RPMI7951 (cell line): ENCODE data around the gene NUDT22. TPM values are rescaled to one million over a fixed set of nuclear protein-coding genes. Genes with fewer than 3 reads are reported as not detected.
A peak's percentile ranks its signal among the peaks of the same experiment; 100 is the strongest.

Experiments used
- DNase-seq: peaks from one replicate; pipeline ENCODE4 v3.0.0-alpha.2; 2012; ENCODE audit warnings: low read depth
- total RNA-seq: library from RNA; depleted of rRNA; stranded (reverse); fragments of >200 nt; shearing (Covaris generic); gene quantifications from 2 replicates; pipeline ENCODE4 v1.2.3, GENCODE V29; 2014; rRNA removed

NUDT22 gene
- total RNA-seq, 1 experiment from 2014 or later: 59.7 TPM

DNA sequence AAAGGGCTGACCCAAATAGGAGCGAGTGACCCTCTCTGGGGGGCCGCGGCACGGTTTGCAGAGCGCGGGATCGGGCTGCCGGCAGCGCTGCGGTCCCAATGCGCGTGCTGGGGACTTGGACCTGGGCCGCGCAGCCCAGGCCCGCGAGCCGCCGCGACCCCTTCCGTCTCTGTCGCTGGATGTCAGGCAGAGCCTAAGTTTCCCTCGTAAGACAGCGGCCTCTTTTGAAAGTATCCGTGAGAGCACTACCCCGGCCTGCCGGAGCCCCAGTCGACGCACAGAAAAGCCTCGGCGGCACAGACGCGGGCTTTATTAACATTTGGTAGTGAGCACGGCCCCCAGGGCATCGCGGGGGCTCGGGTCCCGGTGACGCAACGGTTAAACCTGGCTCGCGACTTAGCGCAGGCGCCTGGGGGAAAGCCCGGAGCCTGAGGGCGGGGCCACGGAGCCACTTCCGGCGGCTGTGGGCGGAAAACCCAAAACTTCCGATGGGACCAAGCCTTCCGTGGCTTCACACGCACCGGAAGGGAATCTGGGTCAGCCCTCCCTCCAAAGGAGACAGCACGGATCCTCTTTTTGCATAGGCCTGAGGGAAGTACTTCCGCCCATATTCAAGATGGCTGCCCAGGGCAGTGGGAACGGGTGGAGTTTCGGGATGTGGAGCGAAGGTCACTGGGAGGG, 43.6 kb downstream of the NUDT22 start:
- peak; percentile 100 for DNase-seq

DNA sequence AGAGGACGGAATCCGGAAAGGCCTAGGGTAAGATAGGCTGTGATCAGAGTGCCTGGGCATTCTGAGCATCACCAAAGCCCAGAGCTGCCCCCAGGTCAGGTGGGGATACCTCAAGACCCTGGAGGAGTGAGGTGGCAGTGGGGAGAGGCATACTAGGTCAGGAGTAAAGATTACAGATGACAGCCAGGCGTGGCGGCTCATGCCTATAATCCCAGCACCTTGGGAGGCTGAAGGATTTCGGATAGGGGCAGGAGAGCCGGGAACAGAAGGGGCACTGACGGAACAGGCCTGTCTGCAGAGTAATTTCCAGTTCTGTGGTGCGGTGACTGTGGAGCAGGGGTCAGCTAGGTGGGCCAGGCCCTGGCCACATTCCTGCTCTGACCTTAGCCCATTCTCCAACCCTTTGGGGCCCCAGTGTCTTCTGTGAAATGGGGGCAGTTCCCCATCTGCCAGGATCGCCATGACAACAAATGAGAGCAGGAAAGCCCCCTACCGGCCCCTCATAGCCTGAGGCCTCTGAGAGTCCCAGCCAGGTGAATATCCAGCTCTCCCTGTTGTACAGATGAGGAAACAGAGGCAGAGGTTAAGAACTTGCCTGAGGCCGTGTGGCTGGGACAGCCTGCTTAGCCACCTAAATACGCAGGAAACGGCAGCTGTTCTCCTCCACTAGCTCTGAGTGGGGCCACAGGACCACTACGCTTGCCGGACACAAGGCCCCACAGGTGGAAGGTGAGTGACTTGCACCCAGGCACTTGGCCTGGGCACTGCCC, 49.1 kb downstream of the NUDT22 start:
- DNase-seq: no peak

DNA sequence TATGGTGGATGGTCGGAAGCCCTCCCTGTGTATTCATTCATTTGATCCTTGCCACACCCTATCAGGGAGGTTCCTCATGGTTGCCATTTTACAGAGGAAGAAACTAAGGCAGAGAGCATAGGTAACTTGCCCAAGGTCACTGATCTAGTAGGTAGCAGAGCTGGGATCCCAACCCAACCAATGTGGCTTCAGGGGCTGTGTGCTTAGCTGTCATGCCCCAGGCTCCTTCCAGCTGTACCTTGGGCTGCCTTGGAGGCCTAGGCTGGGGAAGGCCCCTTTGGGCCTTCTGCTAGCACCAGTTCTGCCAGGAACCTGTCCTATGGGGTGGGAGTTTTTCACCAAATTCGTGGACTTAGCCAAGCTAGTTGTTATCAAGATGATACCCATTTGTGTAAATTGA, 49.8 kb downstream of the NUDT22 start:
- no peak for DNase-seq

DNA sequence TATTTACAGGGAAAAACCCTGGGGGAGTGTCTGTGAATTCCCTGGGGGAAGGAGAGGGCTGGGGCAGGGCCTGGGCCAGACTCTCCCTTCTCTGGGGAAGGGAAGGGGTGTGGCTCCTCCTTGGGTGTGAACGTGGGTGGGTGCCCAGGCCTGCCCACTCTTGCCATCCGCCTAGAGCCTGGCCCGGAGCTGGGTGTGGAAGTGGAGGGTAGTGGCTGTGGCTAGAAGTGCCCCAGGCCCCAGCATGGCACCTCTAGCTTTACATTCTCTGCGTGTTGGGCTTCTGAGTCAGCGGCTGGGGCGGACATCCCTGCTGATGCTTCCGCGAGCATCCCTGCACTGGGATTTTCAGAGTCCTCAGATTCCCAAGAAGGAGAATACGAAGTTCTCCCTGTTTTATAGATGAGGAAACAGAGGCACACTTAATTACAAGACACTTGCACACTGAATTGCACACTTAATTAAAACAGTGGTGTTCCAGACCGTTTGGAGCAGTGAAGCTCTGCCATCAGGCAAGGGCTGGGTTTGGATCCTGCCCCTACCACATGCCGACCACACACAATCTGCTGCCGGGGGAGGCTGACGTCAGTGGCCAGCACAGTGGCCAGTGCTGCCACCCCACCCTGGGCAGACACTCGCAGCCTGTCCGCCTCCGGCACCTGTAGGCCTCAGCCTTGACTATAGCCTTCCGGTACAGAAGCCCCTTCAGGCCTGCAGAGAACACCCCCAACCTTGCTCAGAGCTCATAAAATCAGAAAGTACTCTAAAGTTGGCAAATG, 50.8 kb downstream of the NUDT22 start:
- DNase-seq: peak; percentile 87

DNA sequence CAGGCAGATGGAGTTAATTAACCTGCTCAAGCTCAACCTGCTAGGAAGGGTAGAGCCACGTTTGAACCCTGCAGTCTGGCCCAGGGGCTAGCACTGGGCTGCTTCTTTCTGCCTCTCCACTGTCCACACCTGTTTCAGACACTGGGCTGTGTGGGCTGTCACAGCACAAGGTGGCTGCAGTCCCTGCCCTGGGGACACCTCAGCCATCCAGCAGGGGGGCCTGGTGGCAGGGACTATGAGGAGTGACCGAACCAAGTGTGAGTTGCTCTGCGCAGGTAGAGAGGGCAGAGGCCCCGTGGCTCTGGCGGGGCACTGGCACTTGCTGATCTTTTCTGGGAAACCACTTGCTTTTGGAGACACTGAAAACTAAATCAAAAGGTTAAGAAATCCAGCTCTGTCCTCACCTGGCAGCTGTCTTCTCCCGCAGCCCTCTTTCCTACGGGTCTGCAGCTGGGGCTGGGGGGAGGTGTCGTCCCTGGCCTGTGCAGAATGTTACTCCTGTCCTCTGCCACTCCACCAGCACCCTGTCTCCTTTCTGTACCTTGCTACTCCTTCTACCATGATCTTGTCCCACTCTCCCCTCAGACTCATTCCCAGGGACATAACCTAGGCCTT, 52.6 kb downstream of the NUDT22 start:
- no peak for DNase-seq

Other genes with a start within 250 kb of the NUDT22 start
- gene OTUB1, start 239.8 kb upstream of the NUDT22 start, total RNA-seq: 80.3 and 83.6 TPM in 2 replicates
- under 0.01 TPM in 2 replicates for gene FLRT1, start 190.3 kb upstream of the NUDT22 start, total RNA-seq
- 36.7 and 43.3 TPM in 2 replicates for gene MACROD1, start 60.2 kb upstream of the NUDT22 start, total RNA-seq
- 306 and 321 TPM in 2 replicates for gene STIP1, start 40.1 kb upstream of the NUDT22 start, total RNA-seq
- 25.9 and 29.1 TPM in 2 replicates for gene FERMT3, start 19.6 kb upstream of the NUDT22 start, total RNA-seq
- 67.2 and 79.8 TPM in 2 replicates for gene TRPT1, start 88 bp upstream of the NUDT22 start, total RNA-seq
- gene DNAJC4, start 4.3 kb downstream of the NUDT22 start, total RNA-seq: 17.2 and 23.7 TPM in 2 replicates
- gene VEGFB, start 8.3 kb downstream of the NUDT22 start, total RNA-seq: 45.7 and 51.3 TPM in 2 replicates
- 76.3 and 109 TPM in 2 replicates for gene FKBP2, start 14.8 kb downstream of the NUDT22 start, total RNA-seq
- 418 and 531 TPM in 2 replicates for gene PPP1R14B, start 20.7 kb downstream of the NUDT22 start, total RNA-seq
- gene PLCB3, start 25.3 kb downstream of the NUDT22 start, total RNA-seq: 48.1 and 60.4 TPM in 2 replicates
- 121 and 165 TPM in 2 replicates for gene BAD, start 58.4 kb downstream of the NUDT22 start, total RNA-seq
- gene GPR137, start 59.6 kb downstream of the NUDT22 start, total RNA-seq: 25.9 and 26.8 TPM in 2 replicates
- not detected in 2 replicates for gene KCNK4, start 65.0 kb downstream of the NUDT22 start, total RNA-seq
- gene CATSPERZ, start 74.1 kb downstream of the NUDT22 start, total RNA-seq: 0.68 and 1.7 TPM in 2 replicates
- gene ESRRA, start 79.2 kb downstream of the NUDT22 start, total RNA-seq: 7.4 and 10.8 TPM in 2 replicates
- gene TRMT112, start 91.3 kb downstream of the NUDT22 start, total RNA-seq: 434 and 545 TPM in 2 replicates
- 245 and 355 TPM in 2 replicates for gene PRDX5, start 91.8 kb downstream of the NUDT22 start, total RNA-seq
- 1.2 and 2.8 TPM in 2 replicates for gene CCDC88B, start 113.9 kb downstream of the NUDT22 start, total RNA-seq
- gene RPS6KA4, start 132.9 kb downstream of the NUDT22 start, total RNA-seq: 20.8 and 35.0 TPM in 2 replicates